BJ (cell line): ENCODE data around the gene HMX2. TPM values are rescaled to one million over a fixed set of nuclear protein-coding genes. Genes with fewer than 3 reads are reported as not detected.

Experiments
- CTCF ChIA-PET: fragments of 350-600 bp; formaldehyde crosslinking; extraction: SDS; loops from one replicate; lab custom pipeline; 2021; ENCODE audit warnings: antibody characterized with exemption, inconsistent platforms; lab: Yijun Ruan, JAX
- POLR2A ChIA-PET: fragments of 300-600 bp; sonication (Branson Sonifier 250); formaldehyde crosslinking; extraction: SDS; loops from one replicate; lab custom pipeline; 2021; ENCODE audit warnings: antibody characterized with exemption; lab: Charles Lee
- DNase-seq: peaks from one replicate; pipeline ENCODE4 v3.0.0-alpha.2; 2011; ENCODE audit warnings: low read depth
- H3K27me3 ChIP-seq: 2 replicates; pipeline ENCODE4 v1.6.0; 2011; ENCODE audit warnings: low read length; ENCODE audit not compliant: control insufficient read depth, insufficient read depth
- H3K36me3 ChIP-seq: 2 replicates; pipeline ENCODE4 v1.5.1; 2011; ENCODE audit warnings: low read length; ENCODE audit not compliant: control insufficient read depth, insufficient read depth
- H3K4me3 ChIP-seq: 2 replicates; pipeline ENCODE4 v1.5.1; 2011; ENCODE audit warnings: low read depth, mild to moderate bottlenecking, control low read depth, low read length
- polyA plus RNA-seq: library from polyadenylated mRNA; depleted of rRNA; stranded (reverse); fragments of >200 nt; gene quantifications from 2 replicates; pipeline ENCODE4 v1.2.3, GENCODE V29; 2011
- TF ChIP-seq, protein P1 (sequence below): IDR thresholded peaks from 2 replicates; pipeline ENCODE4 v1.5.1; 2011; ENCODE audit warnings: low read depth, mild to moderate bottlenecking, control low read depth, inconsistent platforms, low read length, moderate library complexity; ENCODE audit not compliant: insufficient read depth

Gene HMX2
- polyA plus RNA-seq, 1 experiment, result not detected

DNA sequence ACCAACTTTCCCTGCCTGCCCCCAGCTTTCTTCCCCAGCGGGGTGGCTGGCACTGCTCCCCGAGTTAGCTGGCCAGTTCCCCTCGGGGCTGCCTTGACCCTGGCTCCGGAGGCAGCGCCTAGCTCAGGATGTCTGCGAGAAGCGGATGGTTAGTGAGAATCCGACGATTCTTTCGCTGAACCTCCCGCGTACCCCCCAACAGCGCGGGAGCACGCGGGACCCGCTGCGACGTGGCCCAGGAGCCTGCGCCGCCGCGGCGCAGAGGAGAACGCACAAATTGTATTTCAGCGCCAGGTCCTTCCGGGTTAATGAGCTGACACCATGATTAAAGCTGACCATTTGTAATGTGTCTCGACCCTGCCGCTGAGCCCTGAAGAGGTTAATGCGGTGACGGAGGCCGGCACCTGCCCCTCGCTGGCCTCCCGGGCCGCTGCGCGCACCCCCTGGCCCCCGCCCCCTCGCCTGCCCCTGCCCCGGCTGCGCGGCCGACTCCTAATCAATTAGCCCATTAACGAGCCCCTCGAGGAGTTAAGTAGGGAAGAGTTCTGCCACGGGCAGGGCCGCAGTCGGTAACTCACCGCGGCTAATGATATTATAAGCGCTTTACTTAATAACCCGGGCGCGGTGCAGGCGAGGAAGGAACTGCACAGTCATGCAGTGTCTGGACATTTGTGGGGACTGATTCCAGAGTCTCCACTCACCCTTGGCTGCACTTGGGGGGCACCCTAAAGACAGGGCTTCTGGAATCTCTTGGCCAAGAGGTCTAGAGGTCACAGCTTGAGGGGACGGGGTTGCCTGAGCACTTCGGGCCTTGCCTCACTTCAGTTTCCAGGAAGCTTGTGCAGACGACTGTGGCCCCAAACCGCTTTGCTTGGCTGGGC lies 1.7 kb upstream of the HMX2 start:
- ChIA-PET POLR2A (no interaction called here), CTCF (interaction anchor here (1.1 to 1.5 kb wide), 2 partner anchors 10 to 13 kb away, joined by 4 to 5 read pairs; no protein-coding TSS in a partner anchor)
- no peak for DNase-seq
- Histone ChIP-seq H3K36me3 (no peaks in the 10 kb centered on the region), H3K4me3 (no peak overlapping the region), H3K27me3 (peaks cover 83% of the 10 kb centered on the region)
- TF ChIP-seq, protein P1, sequence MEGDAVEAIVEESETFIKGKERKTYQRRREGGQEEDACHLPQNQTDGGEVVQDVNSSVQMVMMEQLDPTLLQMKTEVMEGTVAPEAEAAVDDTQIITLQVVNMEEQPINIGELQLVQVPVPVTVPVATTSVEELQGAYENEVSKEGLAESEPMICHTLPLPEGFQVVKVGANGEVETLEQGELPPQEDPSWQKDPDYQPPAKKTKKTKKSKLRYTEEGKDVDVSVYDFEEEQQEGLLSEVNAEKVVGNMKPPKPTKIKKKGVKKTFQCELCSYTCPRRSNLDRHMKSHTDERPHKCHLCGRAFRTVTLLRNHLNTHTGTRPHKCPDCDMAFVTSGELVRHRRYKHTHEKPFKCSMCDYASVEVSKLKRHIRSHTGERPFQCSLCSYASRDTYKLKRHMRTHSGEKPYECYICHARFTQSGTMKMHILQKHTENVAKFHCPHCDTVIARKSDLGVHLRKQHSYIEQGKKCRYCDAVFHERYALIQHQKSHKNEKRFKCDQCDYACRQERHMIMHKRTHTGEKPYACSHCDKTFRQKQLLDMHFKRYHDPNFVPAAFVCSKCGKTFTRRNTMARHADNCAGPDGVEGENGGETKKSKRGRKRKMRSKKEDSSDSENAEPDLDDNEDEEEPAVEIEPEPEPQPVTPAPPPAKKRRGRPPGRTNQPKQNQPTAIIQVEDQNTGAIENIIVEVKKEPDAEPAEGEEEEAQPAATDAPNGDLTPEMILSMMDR, result no peak

DNA sequence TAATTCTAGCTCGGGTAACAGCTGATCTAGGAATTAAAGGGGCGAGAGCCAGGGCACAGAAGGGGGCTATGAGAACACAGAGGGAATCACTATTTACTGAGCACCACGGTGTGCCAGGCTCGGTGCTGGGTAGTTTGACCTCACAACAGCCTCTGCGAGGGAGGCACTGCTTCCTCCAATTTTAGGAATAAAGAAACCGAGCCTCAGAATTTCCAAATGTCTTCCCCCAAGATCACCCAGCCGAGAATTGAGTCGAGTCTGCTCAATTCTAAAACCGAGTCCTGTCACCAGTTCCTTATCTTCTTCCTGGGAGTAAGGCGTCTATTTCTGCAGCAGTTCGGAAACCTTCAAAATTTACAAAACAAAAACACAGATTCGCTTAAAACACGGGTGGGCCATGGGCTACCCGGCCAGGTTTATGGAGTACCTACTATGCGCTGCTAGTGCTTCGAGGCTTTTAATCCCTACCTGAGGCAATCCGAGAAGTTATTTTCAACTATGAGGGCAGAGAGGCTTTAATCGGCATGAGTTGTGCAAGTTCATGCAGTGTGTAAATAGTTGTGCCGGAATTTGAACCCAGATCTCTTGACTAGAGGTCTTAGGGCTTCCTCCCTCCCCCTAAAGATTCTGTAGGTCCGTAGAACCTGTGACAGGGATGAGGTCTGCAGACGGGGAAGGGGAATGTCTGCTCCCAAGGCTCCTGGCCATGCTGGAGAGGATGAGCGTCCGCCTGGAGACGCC lies 872 bp upstream of the HMX2 start:
- H3K27me3 ChIP-seq, result peaks cover 80% of the 10 kb centered on the region
- DNase-seq, result no peak
- ChIA-PET POLR2A (no interaction called here), CTCF (no interaction called here)
- TF ChIP-seq, protein P1, result no peak
- H3K36me3 ChIP-seq, result no peaks in the 10 kb centered on the region
- no peak overlapping the region for H3K4me3 ChIP-seq

GRCh38 chr10:123148414-123149161 lies 652 bp downstream of the HMX2 start:
- no peak overlapping the region for H3K4me3 ChIP-seq
- TF ChIP-seq, protein P1, result no peak
- ChIA-PET POLR2A (no interaction called here), CTCF (interaction anchor here (1.3 kb wide), 1 partner anchor 16 kb away, joined by 3 read pairs; no protein-coding TSS in a partner anchor)
- DNase-seq, result no peak
- H3K27me3 ChIP-seq, result peaks cover 69% of the 10 kb centered on the region
- no peaks in the 10 kb centered on the region for H3K36me3 ChIP-seq

DNA sequence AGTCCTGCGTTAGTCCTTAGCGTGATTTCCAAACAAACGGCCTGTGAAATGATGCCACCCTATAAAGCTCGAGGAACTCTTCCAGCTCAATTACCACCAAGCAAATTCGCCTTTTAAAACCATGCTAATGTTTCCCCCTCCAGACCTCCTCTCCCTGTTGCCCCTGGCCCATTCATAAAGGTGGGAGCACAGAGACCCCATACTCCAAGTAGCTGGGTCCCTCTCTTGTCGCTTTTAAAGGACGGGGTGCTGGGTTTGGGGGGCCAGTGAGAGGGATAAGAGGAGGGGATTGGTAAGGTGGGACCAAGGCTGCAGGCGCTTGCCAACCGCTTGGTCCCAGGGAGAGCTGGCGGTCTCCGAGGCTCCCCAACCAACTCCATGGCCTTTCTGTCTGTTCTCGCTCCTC lies 1.2 kb downstream of the HMX2 start:
- Histone ChIP-seq H3K27me3 (peaks cover 69% of the 10 kb centered on the region), H3K36me3 (no peaks in the 10 kb centered on the region), H3K4me3 (no peak overlapping the region)
- TF ChIP-seq, protein P1, result no peak
- no peak for DNase-seq
- POLR2A ChIA-PET, result no interaction called here
- CTCF ChIA-PET, result interaction anchor here (1.3 kb wide), 1 partner anchor 17 kb away, joined by 3 read pairs; no protein-coding TSS in a partner anchor
